HCT116 (cell line): Measurements from ENCODE around the gene LY86. TPM values are rescaled to one million over a fixed set of nuclear protein-coding genes. Genes with fewer than 3 reads are reported as not detected.

ENCODE experiments used
- ATAC-seq: fragments of 200-7000 bp; cut with Tn5 transposase; 2 replicates; pipeline ENCODE4 v1.9.1; 2020; ENCODE audit warnings: mild to moderate bottlenecking, moderate library complexity
- BruUV-seq: library from RNA; stranded (reverse); fragments of 400-500 nt; replicated peaks from 2 replicates; lab custom pipeline; 2021; lab: Mats Ljungman, UMichigan
- CTCF ChIA-PET: fragments of 300-600 bp; sonication (Branson Sonifier 250); formaldehyde crosslinking; loops from one replicate; lab custom pipeline; 2021; ENCODE audit warnings: antibody characterized with exemption; lab: Charles Lee
- POLR2A ChIA-PET: fragments of 300-600, 350-600 bp; sonication (Branson Sonifier 250); formaldehyde crosslinking; loops from one replicate; lab custom pipeline; 2021; ENCODE audit warnings: antibody characterized with exemption; lab: Charles Lee
- RAD21 ChIA-PET, 2 experiments: fragments of 300-600 bp; sonication (Branson Sonifier 250); formaldehyde crosslinking; loops; one replicate each; lab custom pipeline; 2023; ENCODE audit warnings: low total read pairs in 2 of 2; ENCODE audit not compliant: uncharacterized antibody in 2 of 2, unreplicated experiment in 2 of 2, low non-redundant PET in 1 of 2; lab: Charles Lee
- DNase-seq: peaks from one replicate; pipeline ENCODE4 v3.0.0-alpha.2; 2010; ENCODE audit warnings: low read depth, low spot score
- H2AFZ ChIP-seq: fragments of 200-600 bp; shearing (Covaris generic), sonication (generic); 2 replicates; pipeline ENCODE4 v1.6.1; 2017; ENCODE audit warnings: low read depth, mixed run types, mixed read lengths, antibody characterized with exemption, low read length; ENCODE audit not compliant: poor library complexity, severe bottlenecking
- H3K27ac ChIP-seq: 2 replicates; pipeline ENCODE4 v1.5.1; 2012; ENCODE audit warnings: low read depth, low read length
- H3K27me3 ChIP-seq: fragments of 200-600 bp; sonication (generic); 2 replicates; pipeline ENCODE4 v1.6.1; 2016; ENCODE audit warnings: mixed run types, low read length, mixed read lengths; ENCODE audit not compliant: insufficient read depth
- H3K36me3 ChIP-seq, 2 experiments: fragments of 200-500 bp in 1 of 2; fragments of 200-600 bp in 1 of 2; sonication (Bioruptor generic) in 1 of 2; sonication (generic) in 1 of 2; 2 replicates each; pipeline versions ENCODE4 v1.5.1 to v1.6.1; 2014 to 2016; ENCODE audit warnings: low read length in 2 of 2, inconsistent platforms in 1 of 2, mixed read lengths in 1 of 2, mixed run types in 1 of 2; ENCODE audit not compliant: insufficient read depth in 2 of 2, control insufficient read depth in 1 of 2
- H3K4me1 ChIP-seq, 2 experiments: fragments of 200-600 bp in 1 of 2; sonication (generic) in 1 of 2; 2 replicates each; pipeline versions ENCODE4 v1.5.1 to v1.6.1; 2012 to 2017; ENCODE audit warnings: low read length in 2 of 2, inconsistent platforms in 1 of 2, mild to moderate bottlenecking in 1 of 2, mixed read lengths in 1 of 2, mixed run types in 1 of 2, moderate library complexity in 1 of 2; ENCODE audit not compliant: insufficient read depth in 2 of 2, control insufficient read depth in 1 of 2
- H3K4me2 ChIP-seq: fragments of 200-600 bp; sonication (generic); 2 replicates; pipeline ENCODE4 v1.6.1; 2017; ENCODE audit warnings: mixed run types, low read length, mixed read lengths
- H3K4me3 ChIP-seq, 2 experiments: fragments of 200-600 bp in 1 of 2; sonication (generic) in 1 of 2; replicated peaks in 1 of 2; 2 replicates each; pipeline ENCODE4 v1.5.1; 2011 to 2016; ENCODE audit warnings: low read length in 2 of 2, control low read depth in 1 of 2, low read depth in 1 of 2, mild to moderate bottlenecking in 1 of 2, mixed read lengths in 1 of 2, mixed run types in 1 of 2
- H3K79me2 ChIP-seq: fragments of 200-600 bp; sonication (generic); 2 replicates; pipeline ENCODE4 v1.6.1; 2017; ENCODE audit warnings: mild to moderate bottlenecking, mixed run types, low read length, moderate library complexity, mixed read lengths; ENCODE audit not compliant: insufficient read depth
- H3K9ac ChIP-seq: fragments of 200-600 bp; sonication (generic); 2 replicates; pipeline ENCODE4 v1.6.1; 2016; ENCODE audit warnings: low read length, mixed read lengths
- H3K9me2 ChIP-seq: fragments of 200-600 bp; sonication (generic), shearing (Covaris generic); 2 replicates; pipeline ENCODE4 v1.6.1; 2017; ENCODE audit warnings: mixed run types, mild to moderate bottlenecking, moderate library complexity; ENCODE audit not compliant: insufficient read depth
- H3K9me3 ChIP-seq, 2 experiments: fragments of 200-500 bp in 1 of 2; fragments of 200-600 bp in 1 of 2; sonication (Bioruptor generic) in 1 of 2; sonication (generic) in 1 of 2; 2 replicates each; pipeline ENCODE4 v1.6.1; 2014 to 2017; ENCODE audit warnings: low read length in 2 of 2, mixed read lengths in 2 of 2, inconsistent platforms in 1 of 2, low read depth in 1 of 2, mild to moderate bottlenecking in 1 of 2, mixed run types in 1 of 2, moderate library complexity in 1 of 2; ENCODE audit not compliant: control insufficient read depth in 1 of 2, insufficient read depth in 1 of 2
- H4K20me1 ChIP-seq: fragments of 200-600 bp; sonication (generic), shearing (Covaris generic); 2 replicates; pipeline ENCODE4 v1.6.1; 2017; ENCODE audit warnings: mixed run types, mild to moderate bottlenecking, moderate library complexity; ENCODE audit not compliant: insufficient read depth
- ATF3 ChIP-seq: IDR thresholded peaks from 2 replicates; pipeline ENCODE4 v1.6.1; 2012
- CBX3 ChIP-seq: IDR thresholded peaks from 2 replicates; pipeline ENCODE4 v1.6.1; 2012; ENCODE audit warnings: low read depth
- CEBPB ChIP-seq: IDR thresholded peaks from 2 replicates; pipeline ENCODE4 v1.6.1; 2012; ENCODE audit warnings: low read depth
- CTCF ChIP-seq, 3 experiments: fragments of 200-600 bp in 1 of 3; sonication (generic) in 1 of 3; IDR thresholded peaks in 2 of 3; conservative IDR thresholded peaks in 1 of 3; 2 replicates each; pipeline ENCODE4 v1.5.1; 2012 to 2017; ENCODE audit warnings: low read depth in 2 of 3, low read length in 2 of 3, antibody characterized with exemption in 1 of 3, borderline replicate concordance in 1 of 3, control low read depth in 1 of 3, mild to moderate bottlenecking in 1 of 3, mixed read lengths in 1 of 3, mixed run types in 1 of 3, moderate library complexity in 1 of 3; ENCODE audit not compliant: insufficient read depth in 1 of 3
- FOSL1 ChIP-seq: IDR thresholded peaks from 2 replicates; pipeline ENCODE4 v1.6.1; 2012; ENCODE audit warnings: low read depth
- JUND ChIP-seq: IDR thresholded peaks from 2 replicates; pipeline ENCODE4 v1.6.1; 2012
- MAX ChIP-seq: IDR thresholded peaks from 2 replicates; pipeline ENCODE4 v1.6.1; 2012
- POLR2A ChIP-seq: IDR thresholded peaks from 2 replicates; pipeline ENCODE4 v1.7.0; 2011; ENCODE audit warnings: borderline replicate concordance; ENCODE audit not compliant: insufficient read depth, insufficient read length; ENCODE audit errors: extremely low read depth
- POLR2AphosphoS5 ChIP-seq: IDR thresholded peaks from 2 replicates; pipeline ENCODE4 v1.6.1; 2011; ENCODE audit warnings: mild to moderate bottlenecking, low read depth, low read length, moderate library complexity
- RAD21 ChIP-seq: IDR thresholded peaks from 2 replicates; pipeline ENCODE4 v1.6.1; 2012; ENCODE audit warnings: low read depth, mild to moderate bottlenecking
- REST ChIP-seq: IDR thresholded peaks from 2 replicates; pipeline ENCODE4 v1.6.1; 2012; ENCODE audit warnings: low read depth
- SIN3A ChIP-seq: IDR thresholded peaks from 2 replicates; pipeline ENCODE4 v1.6.1; 2012; ENCODE audit warnings: low read depth
- SP1 ChIP-seq: IDR thresholded peaks from 2 replicates; pipeline ENCODE4 v1.6.1; 2012; ENCODE audit warnings: low read depth
- TCF7L2 ChIP-seq: IDR thresholded peaks from 2 replicates; pipeline ENCODE4 v1.7.0; 2011; ENCODE audit warnings: borderline replicate concordance, inconsistent platforms; ENCODE audit not compliant: insufficient read depth, insufficient read length; ENCODE audit errors: extremely low read depth
- ZNF274 ChIP-seq: fragments of 200-500 bp; sonication (Bioruptor generic); IDR thresholded peaks from 2 replicates; pipeline ENCODE4 v1.6.1; 2014; ENCODE audit warnings: mild to moderate bottlenecking, low read depth, low read length, inconsistent platforms
- intact Hi-C: fragments of 100-400 bp; cut with micrococcal nuclease; formaldehyde crosslinking; loops from 2 replicates; pipeline ENCODE4 v1.10.0; 2022
- total RNA-seq: library from RNA; stranded (reverse); gene quantifications from one replicate; pipeline ENCODE4 v1.2.1, GENCODE V29; 2021; ENCODE audit not compliant: unreplicated experiment

Gene LY86
- total RNA-seq, 1 experiment from 2014 or later: not detected

- RAD21 ChIA-PET: no interaction called here
- no peak overlapping the region for H3K9ac ChIP-seq
- DNase-seq: no peak
- CTCF ChIA-PET: no interaction called here
- POLR2A ChIA-PET: no interaction called here
- H3K27ac ChIP-seq: no peak overlapping the region
- H3K9me2 ChIP-seq: no peaks in the 10 kb centered on the region
- no peak overlapping the region for H3K4me3 ChIP-seq
- no peak overlapping the region for H3K4me2 ChIP-seq
- peaks cover 3% of the 10 kb centered on the region; the same call in 1 of the 2 replicates for H3K27me3 ChIP-seq
- TF ChIP-seq SIN3A (no peak), ATF3 (no peak), POLR2AphosphoS5 (no peak), CEBPB (no peak), MAX (no peak), SP1 (no peak), RAD21 (no peak), JUND (no peak), POLR2A (no peak), REST (no peak), ZNF274 (no peak), CBX3 (no peak), TCF7L2 (no peak), FOSL1 (no peak), CTCF (IDR thresholded peaks at IDR 0.05 in 2 of 3, conservative IDR thresholded peaks at IDR 0.05 in 1 of 3; ENCODE audit: borderline replicate concordance in 1 of 3, insufficient read depth in 1 of 3, low read depth in 2 of 3, low read length in 2 of 3) (no peak)
- TF ChIP-seq, all 23 proteins: peak for 0
- H3K36me3 ChIP-seq: no peaks in the 10 kb centered on the region
- intact Hi-C loops: no loop called here
- ATAC-seq: no peak
- no peaks in the 10 kb centered on the region for H4K20me1 ChIP-seq
- no peaks in the 10 kb centered on the region for H3K4me1 ChIP-seq
- H3K9me3 ChIP-seq: no peaks in the 10 kb centered on the region
- BruUV-seq: no TSS peak
- H2AFZ ChIP-seq: no peak overlapping the region
- no peaks in the 10 kb centered on the region for H3K79me2 ChIP-seq
Observed at GRCh38 chr6:6651335-6651734, 62.8 kb downstream of the LY86 start.
